Smooth muscle cell (in vitro differentiated cells): Measurements from ENCODE around the gene APBB2. TPM values are rescaled to one million over a fixed set of nuclear protein-coding genes. Genes with fewer than 3 reads are reported as not detected.

ENCODE experiments used
- DNase-seq: peaks from one replicate; lab custom pipeline; 2025; ENCODE audit not compliant: unreplicated experiment; lab: John Stamatoyannopoulos, UW
- H2AFZ ChIP-seq: fragments of 200-600 bp; sonication (generic); 2 replicates; pipeline ENCODE4 v1.6.0; 2016; ENCODE audit warnings: antibody characterized with exemption, low read depth, mild to moderate bottlenecking
- H3F3A ChIP-seq: fragments of 200-600 bp; sonication (generic); 2 replicates; pipeline ENCODE4 v1.6.0; 2017; ENCODE audit warnings: antibody characterized with exemption, low read depth
- H3K27ac ChIP-seq: fragments of 200-600 bp; sonication (generic); 2 replicates; pipeline ENCODE4 v1.5.1; 2016; ENCODE audit warnings: low read depth, mild to moderate bottlenecking
- H3K27me3 ChIP-seq: fragments of 200-600 bp; sonication (generic); 2 replicates; pipeline ENCODE4 v1.6.1; 2016; ENCODE audit warnings: low read depth, mild to moderate bottlenecking
- H3K36me3 ChIP-seq: fragments of 200-600 bp; sonication (generic); 2 replicates; pipeline ENCODE4 v1.5.1; 2016; ENCODE audit warnings: low read depth
- H3K4me1 ChIP-seq: fragments of 200-600 bp; sonication (generic); 2 replicates; pipeline ENCODE4 v1.5.1; 2016; ENCODE audit warnings: low read depth
- H3K4me2 ChIP-seq: fragments of 200-600 bp; sonication (generic); 2 replicates; pipeline ENCODE4 v1.6.0; 2016; ENCODE audit warnings: mild to moderate bottlenecking
- H3K4me3 ChIP-seq: fragments of 200-600 bp; sonication (generic); 2 replicates; pipeline ENCODE4 v1.5.1; 2016; ENCODE audit warnings: mild to moderate bottlenecking
- H3K79me2 ChIP-seq: fragments of 200-600 bp; sonication (generic); 2 replicates; pipeline ENCODE4 v1.6.0; 2016; ENCODE audit warnings: low read depth, mild to moderate bottlenecking
- H3K9ac ChIP-seq: fragments of 200-600 bp; sonication (generic); 2 replicates; pipeline ENCODE4 v1.6.0; 2016; ENCODE audit warnings: low read depth
- H3K9me3 ChIP-seq: fragments of 200-600 bp; sonication (generic); replicated peaks from 2 replicates; pipeline ENCODE4 v1.5.1; 2016; ENCODE audit warnings: low read depth
- H4K20me1 ChIP-seq: fragments of 200-600 bp; sonication (generic); 2 replicates; pipeline ENCODE4 v1.6.0; 2016; ENCODE audit warnings: low read depth
- CTCF ChIP-seq: fragments of 200-600 bp; sonication (generic); IDR thresholded peaks from 2 replicates; pipeline ENCODE4 v1.5.1; 2017; ENCODE audit warnings: borderline replicate concordance, mild to moderate bottlenecking, antibody characterized with exemption; ENCODE audit not compliant: insufficient read depth, poor library complexity, severe bottlenecking
- WGBS: methylation state at CpG from one replicate; pipeline ENCODE4 v1.1.7; 2016; ENCODE audit warnings: low lambda C conversion rate; 5-methylcytosine and 5-hydroxymethylcytosine counted together
- polyA plus RNA-seq: library from polyadenylated mRNA; unstranded; fragments of >200 nt; fragmentation: Nextera tagmentation; extraction: Ambion mirVana; gene quantifications from 2 replicates; pipeline ENCODE4 v1.2.1, GENCODE V29; 2016
- total RNA-seq: library from RNA; depleted of rRNA; stranded (reverse); fragments of >200 nt; gene quantifications from 2 replicates; pipeline ENCODE4 v1.2.3, GENCODE V29; 2014

The APBB2 gene
- total and polyA plus RNA-seq, 2 experiments from 2014 or later: 22.1 to 60.9 TPM

GRCh38 chr4:41215969-41216293 lies 1.6 kb upstream of the APBB2 start:
- H3K79me2 ChIP-seq: peaks cover 30% of the 10 kb centered on the region
- H3K27ac ChIP-seq: peak overlapping the region; percentile 93
- H4K20me1 ChIP-seq: peaks cover 10% of the 10 kb centered on the region
- H3F3A ChIP-seq: peaks cover 20% of the 10 kb centered on the region
- no peaks in the 10 kb centered on the region for H3K27me3 ChIP-seq
- peaks cover 13% of the 10 kb centered on the region for H3K4me1 ChIP-seq
- peak overlapping the region; percentile 90 for H3K9ac ChIP-seq
- no peak for TF ChIP-seq CTCF
- H2AFZ ChIP-seq: peak overlapping the region; percentile 98
- H3K36me3 ChIP-seq: no peaks in the 10 kb centered on the region
- peak overlapping the region; percentile 89 for H3K4me2 ChIP-seq
- DNase-seq: no peak
- peak overlapping the region; percentile 81 for H3K4me3 ChIP-seq
- no peaks in the 10 kb centered on the region for H3K9me3 ChIP-seq
- 6% methylated on average over 8 of the region's 8 CpGs for WGBS

GRCh38 chr4:41215155-41215554 lies 813 bp upstream of the APBB2 start:
- H3K36me3 ChIP-seq: no peaks in the 10 kb centered on the region
- TF ChIP-seq CTCF: no peak
- WGBS: 67% methylated on average over 9 of the region's 9 CpGs
- no peak overlapping the region for H3K4me3 ChIP-seq
- H3K79me2 ChIP-seq: peaks cover 38% of the 10 kb centered on the region
- H3K9ac ChIP-seq: no peak overlapping the region
- H3F3A ChIP-seq: peaks cover 20% of the 10 kb centered on the region
- H3K4me2 ChIP-seq: peak overlapping the region; percentile 60
- H2AFZ ChIP-seq: no peak overlapping the region
- no peaks in the 10 kb centered on the region for H3K9me3 ChIP-seq
- peaks cover 10% of the 10 kb centered on the region for H4K20me1 ChIP-seq
- H3K27me3 ChIP-seq: no peaks in the 10 kb centered on the region
- DNase-seq: no peak
- H3K27ac ChIP-seq: no peak overlapping the region
- peaks cover 13% of the 10 kb centered on the region for H3K4me1 ChIP-seq

GRCh38 chr4:41214825-41215146 lies 444 bp upstream of the APBB2 start:
- peaks cover 20% of the 10 kb centered on the region for H3F3A ChIP-seq
- H3K9ac ChIP-seq: no peak overlapping the region
- no peak for DNase-seq
- H3K4me1 ChIP-seq: peaks cover 13% of the 10 kb centered on the region
- H3K27ac ChIP-seq: no peak overlapping the region
- WGBS: 33% methylated on average over 8 of the region's 8 CpGs
- H2AFZ ChIP-seq: no peak overlapping the region
- H3K36me3 ChIP-seq: no peaks in the 10 kb centered on the region
- no peak for TF ChIP-seq CTCF
- H3K79me2 ChIP-seq: peaks cover 42% of the 10 kb centered on the region
- H3K4me3 ChIP-seq: no peak overlapping the region
- peaks cover 10% of the 10 kb centered on the region for H4K20me1 ChIP-seq
- no peaks in the 10 kb centered on the region for H3K9me3 ChIP-seq
- H3K4me2 ChIP-seq: peak overlapping the region; percentile 60
- no peaks in the 10 kb centered on the region for H3K27me3 ChIP-seq

GRCh38 chr4:41213625-41214135 lies 662 bp downstream of the APBB2 start:
- Histone ChIP-seq H3K36me3 (no peaks in the 10 kb centered on the region), H3F3A (peaks cover 20% of the 10 kb centered on the region), H3K27ac (peak overlapping the region; percentile 13), H3K9ac (peak overlapping the region; percentile 79), H3K79me2 (peaks cover 53% of the 10 kb centered on the region), H2AFZ (peak overlapping the region; percentile 66), H3K9me3 (no peaks in the 10 kb centered on the region), H4K20me1 (peaks cover 10% of the 10 kb centered on the region), H3K4me1 (peaks cover 13% of the 10 kb centered on the region), H3K4me2 (peak overlapping the region; percentile 96), H3K27me3 (no peaks in the 10 kb centered on the region), H3K4me3 (peak overlapping the region; percentile 91)
- 1% methylated on average over 25 of the region's 35 CpGs for WGBS
- TF ChIP-seq CTCF: no peak
- peak; percentile 42 for DNase-seq
